ENCODE results near the gene GPX4. TPM values are rescaled to one million over a fixed set of nuclear protein-coding genes. Genes with fewer than 3 reads are reported as not detected.

GPX4 gene
- total RNA-seq, 6 donors from 2014 or later, result 370 to 717 (median 484) TPM

DNA sequence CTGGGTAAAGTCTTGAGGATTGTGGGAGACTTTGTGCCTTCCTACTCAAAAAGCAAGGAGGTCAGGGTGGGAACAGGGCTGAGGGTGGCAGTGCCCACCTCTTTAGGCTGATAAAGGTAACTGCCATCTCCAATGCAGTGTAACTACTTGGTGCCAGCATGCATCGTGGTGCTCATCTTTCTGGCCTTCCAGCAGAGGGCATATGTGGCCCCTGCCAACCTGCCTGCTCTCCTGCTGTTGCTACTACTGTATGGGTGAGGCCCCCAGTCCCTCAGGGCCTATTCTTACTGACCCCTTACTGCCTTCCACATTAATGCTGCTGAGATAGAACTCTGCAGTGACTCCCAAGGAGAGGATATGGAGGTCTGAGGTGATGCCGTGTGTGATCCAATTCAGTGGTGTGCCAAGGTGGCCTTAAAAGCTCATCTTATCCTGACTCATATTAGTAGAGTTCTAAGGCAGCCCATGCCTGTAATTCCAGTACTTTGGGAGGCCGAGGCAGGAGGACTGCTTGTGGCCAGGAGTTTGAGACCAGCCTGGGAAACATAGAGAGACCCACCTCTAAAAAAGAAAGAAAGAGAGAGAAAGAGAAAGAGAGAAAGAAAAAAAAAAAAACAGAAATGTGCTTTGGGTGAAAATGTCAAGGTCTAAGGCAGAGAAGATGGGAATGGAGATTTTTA is 46.5 kb upstream of the GPX4 start:
- whole genome bisulfite sequencing, 2 donors, result 47 to 48% methylated on average over 3 of the region's 3 CpGs
- peak in 1 of 2 donors; percentile 37 for ATAC-seq (ENCODE audit: low FRiP score in 2 of 2)
- Histone ChIP-seq H3K9me3 (peaks cover 17 to 28% (median 22%) of the 10 kb centered on the region in 4 donors), H3K27me3 (no peaks in the 10 kb centered on the region), H3K36me3 (peaks cover 0 to 23% (median 3%) of the 10 kb centered on the region in 4 donors), H3K4me3 (no peak overlapping the region), H3K4me1 (no peaks in the 10 kb centered on the region), H3K27ac (no peak overlapping the region)
- no peak for DNase-seq
- no peak for TF ChIP-seq EP300 (IDR thresholded peaks at IDR 0.05)
- peak in 3 of 6 experiments; percentile 5 to 31 (median 25) for TF ChIP-seq CTCF (IDR thresholded peaks at IDR 0.05)
- no peak for TF ChIP-seq POLR2AphosphoS5 (IDR thresholded peaks at IDR 0.05)
- TF ChIP-seq POLR2A (IDR thresholded peaks at IDR 0.05), result no peak

DNA sequence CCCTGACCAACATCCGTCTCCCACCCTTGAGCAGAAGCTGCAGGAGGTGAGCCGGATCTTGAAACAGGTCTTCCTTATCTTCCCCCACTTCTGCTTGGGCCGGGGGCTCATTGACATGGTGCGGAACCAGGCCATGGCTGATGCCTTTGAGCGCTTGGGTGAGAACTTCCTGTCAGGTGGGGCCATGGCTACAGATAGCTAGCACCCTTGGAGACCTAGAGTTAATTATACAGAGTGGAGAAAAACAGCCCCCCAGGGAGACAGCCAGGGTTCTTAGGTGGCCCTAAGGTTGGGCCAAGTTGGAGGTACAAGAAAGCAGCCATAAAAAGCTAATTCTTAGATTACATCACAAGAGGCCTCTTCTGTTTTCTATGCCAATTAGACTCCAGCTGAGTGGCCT is 45.7 kb upstream of the GPX4 start:
- ATAC-seq (ENCODE audit: low FRiP score in 2 of 2) (no peak), DNase-seq (no peak)
- Histone ChIP-seq H3K27me3 (no peaks in the 10 kb centered on the region), H3K27ac (no peak overlapping the region), H3K36me3 (peaks cover 0 to 23% (median 3%) of the 10 kb centered on the region in 4 donors), H3K4me1 (no peaks in the 10 kb centered on the region), H3K4me3 (no peak overlapping the region), H3K9me3 (peaks cover 17 to 28% (median 22%) of the 10 kb centered on the region in 4 donors)
- no peak for TF ChIP-seq CTCF (IDR thresholded peaks at IDR 0.05)
- no peak for TF ChIP-seq POLR2A (IDR thresholded peaks at IDR 0.05)
- TF ChIP-seq POLR2AphosphoS5 (IDR thresholded peaks at IDR 0.05), result no peak
- TF ChIP-seq EP300 (IDR thresholded peaks at IDR 0.05), result no peak
- WGBS, 2 donors, result 95% methylated on average over 5 of the region's 5 CpGs

DNA sequence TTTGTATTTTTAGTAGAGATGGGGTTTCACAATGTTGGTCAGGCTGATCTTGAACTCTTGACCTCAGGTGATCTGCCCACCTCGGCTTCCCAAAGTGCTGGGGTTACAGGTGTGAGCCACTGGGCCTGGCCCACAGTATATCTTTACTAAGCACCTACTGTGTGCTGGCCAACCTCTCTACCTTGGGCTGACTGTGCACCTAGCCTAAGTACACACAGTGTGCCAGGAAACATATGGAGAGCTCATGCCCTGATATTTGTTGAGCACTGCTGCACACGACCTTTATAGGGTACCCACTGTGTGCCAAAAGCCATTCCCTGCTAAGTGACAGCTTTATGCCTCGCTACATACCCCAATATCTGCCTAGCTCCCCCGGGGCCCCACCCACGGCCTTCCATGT is 43.1 kb upstream of the GPX4 start:
- H3K27ac ChIP-seq, result no peak overlapping the region
- DNase-seq (peak in 1 of 2 donors; percentile 8), ATAC-seq (ENCODE audit: low FRiP score in 2 of 2) (no peak)
- TF ChIP-seq POLR2A (IDR thresholded peaks at IDR 0.05), result no peak
- TF ChIP-seq CTCF (IDR thresholded peaks at IDR 0.05), result no peak
- no peak for TF ChIP-seq POLR2AphosphoS5 (IDR thresholded peaks at IDR 0.05)
- H3K36me3 ChIP-seq, result peaks cover 0 to 19% (median 3%) of the 10 kb centered on the region in 4 donors
- H3K27me3 ChIP-seq, result no peaks in the 10 kb centered on the region
- peaks cover 17 to 28% (median 22%) of the 10 kb centered on the region in 4 donors for H3K9me3 ChIP-seq
- 80 to 94% methylated on average over 5 of the region's 5 CpGs for WGBS, 2 donors
- peaks cover 17 to 25% (median 20%) of the 10 kb centered on the region in 4 donors for H3K4me1 ChIP-seq
- H3K4me3 ChIP-seq, result no peak overlapping the region

DNA sequence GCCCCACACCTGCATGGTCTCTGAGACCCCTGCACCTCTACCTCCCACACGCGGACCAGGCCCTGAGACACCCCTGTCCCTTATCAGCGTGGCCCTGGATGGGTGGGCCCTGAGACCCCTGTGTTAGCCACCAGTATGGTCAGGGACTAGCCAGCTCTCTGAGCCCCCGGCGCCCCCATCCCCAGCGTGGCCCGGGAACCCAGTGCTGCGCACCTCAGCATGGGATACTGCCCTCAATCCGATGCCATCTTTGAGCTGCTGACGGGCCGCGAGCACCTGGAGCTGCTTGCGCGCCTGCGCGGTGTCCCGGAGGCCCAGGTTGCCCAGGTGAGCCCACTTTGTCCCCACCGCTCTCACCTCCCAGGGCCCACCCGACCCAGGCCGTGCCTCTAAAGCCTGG is 41.8 kb upstream of the GPX4 start:
- H3K27ac ChIP-seq, result no peak overlapping the region
- 90 to 93% methylated on average over 10 to 20 of the region's 20 CpGs for WGBS, 2 donors
- H3K36me3 ChIP-seq, result peaks cover 0 to 9% (median 0%) of the 10 kb centered on the region in 4 donors
- DNase-seq (peak in 1 of 2 donors; percentile 83), ATAC-seq (ENCODE audit: low FRiP score in 2 of 2) (no peak)
- H3K4me3 ChIP-seq, result no peak overlapping the region
- H3K9me3 ChIP-seq, result peaks cover 16 to 19% (median 17%) of the 10 kb centered on the region in 4 donors
- no peaks in the 10 kb centered on the region for H3K27me3 ChIP-seq
- H3K4me1 ChIP-seq, result peaks cover 30 to 38% (median 33%) of the 10 kb centered on the region in 4 donors
- no peak for TF ChIP-seq CTCF (IDR thresholded peaks at IDR 0.05)
